Cardiac fibroblast (primary cell): Measurements from ENCODE around the gene CBX8.
A peak's percentile ranks its signal among the peaks of the same experiment; 100 is the strongest.

ENCODE experiments used
- DNase-seq, 2 donors: peaks; one replicate each; pipeline versions ENCODE4 v3.0.0 to v3.0.0-alpha.2; 2010; ENCODE audit warnings: low read depth in 2 of 2
- H3K4me3 ChIP-seq, 2 donors: replicated peaks in 1 of 2; 1 replicate in 1 of 2; 2 replicates in 1 of 2; pipeline ENCODE4 v1.5.1; 2011; ENCODE audit warnings: low read depth in 2 of 2, low read length in 2 of 2, mild to moderate bottlenecking in 2 of 2, moderate library complexity in 1 of 2
- TF ChIP-seq, protein P1 (sequence below): IDR thresholded peaks from one replicate; pipeline ENCODE4 v1.5.1; 2011; ENCODE audit warnings: low read depth, mild to moderate bottlenecking, low read length, inconsistent platforms

CBX8 gene

DNA sequence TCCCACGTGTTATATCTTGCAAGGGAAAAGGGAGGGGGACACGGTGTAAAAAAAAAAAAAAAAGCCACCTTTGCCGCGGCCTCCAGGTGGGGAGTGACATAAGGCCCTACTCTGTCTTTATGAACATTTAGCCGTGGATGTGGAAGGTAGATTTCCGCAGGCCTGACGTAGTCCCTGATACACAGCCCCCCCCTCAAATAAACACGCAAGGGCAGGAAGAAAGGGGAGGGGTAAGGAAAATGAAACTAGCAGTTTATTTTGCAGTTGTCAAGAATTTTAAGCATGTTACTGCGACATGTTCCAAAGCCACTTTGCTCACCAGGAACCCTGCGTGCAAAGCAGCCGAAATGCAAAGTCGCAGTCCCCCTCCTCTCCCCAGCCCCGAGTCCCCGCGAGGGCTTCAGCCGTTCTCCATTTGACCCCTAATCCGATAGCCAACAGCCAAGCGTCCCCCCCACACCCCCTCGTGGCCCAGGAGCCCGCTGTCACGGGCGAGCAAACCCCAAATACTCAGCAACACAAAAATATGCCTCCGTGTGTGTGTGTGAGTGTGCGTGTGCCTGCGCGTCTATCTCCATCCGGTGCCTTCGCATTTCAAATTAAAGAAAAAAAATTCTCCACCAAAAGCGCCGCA lies 41.1 kb upstream of the CBX8 start:
- TF ChIP-seq, protein P1, sequence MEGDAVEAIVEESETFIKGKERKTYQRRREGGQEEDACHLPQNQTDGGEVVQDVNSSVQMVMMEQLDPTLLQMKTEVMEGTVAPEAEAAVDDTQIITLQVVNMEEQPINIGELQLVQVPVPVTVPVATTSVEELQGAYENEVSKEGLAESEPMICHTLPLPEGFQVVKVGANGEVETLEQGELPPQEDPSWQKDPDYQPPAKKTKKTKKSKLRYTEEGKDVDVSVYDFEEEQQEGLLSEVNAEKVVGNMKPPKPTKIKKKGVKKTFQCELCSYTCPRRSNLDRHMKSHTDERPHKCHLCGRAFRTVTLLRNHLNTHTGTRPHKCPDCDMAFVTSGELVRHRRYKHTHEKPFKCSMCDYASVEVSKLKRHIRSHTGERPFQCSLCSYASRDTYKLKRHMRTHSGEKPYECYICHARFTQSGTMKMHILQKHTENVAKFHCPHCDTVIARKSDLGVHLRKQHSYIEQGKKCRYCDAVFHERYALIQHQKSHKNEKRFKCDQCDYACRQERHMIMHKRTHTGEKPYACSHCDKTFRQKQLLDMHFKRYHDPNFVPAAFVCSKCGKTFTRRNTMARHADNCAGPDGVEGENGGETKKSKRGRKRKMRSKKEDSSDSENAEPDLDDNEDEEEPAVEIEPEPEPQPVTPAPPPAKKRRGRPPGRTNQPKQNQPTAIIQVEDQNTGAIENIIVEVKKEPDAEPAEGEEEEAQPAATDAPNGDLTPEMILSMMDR = no peak
- peak overlapping the region; percentile 75 for H3K4me3 ChIP-seq
- no peak for DNase-seq

DNA sequence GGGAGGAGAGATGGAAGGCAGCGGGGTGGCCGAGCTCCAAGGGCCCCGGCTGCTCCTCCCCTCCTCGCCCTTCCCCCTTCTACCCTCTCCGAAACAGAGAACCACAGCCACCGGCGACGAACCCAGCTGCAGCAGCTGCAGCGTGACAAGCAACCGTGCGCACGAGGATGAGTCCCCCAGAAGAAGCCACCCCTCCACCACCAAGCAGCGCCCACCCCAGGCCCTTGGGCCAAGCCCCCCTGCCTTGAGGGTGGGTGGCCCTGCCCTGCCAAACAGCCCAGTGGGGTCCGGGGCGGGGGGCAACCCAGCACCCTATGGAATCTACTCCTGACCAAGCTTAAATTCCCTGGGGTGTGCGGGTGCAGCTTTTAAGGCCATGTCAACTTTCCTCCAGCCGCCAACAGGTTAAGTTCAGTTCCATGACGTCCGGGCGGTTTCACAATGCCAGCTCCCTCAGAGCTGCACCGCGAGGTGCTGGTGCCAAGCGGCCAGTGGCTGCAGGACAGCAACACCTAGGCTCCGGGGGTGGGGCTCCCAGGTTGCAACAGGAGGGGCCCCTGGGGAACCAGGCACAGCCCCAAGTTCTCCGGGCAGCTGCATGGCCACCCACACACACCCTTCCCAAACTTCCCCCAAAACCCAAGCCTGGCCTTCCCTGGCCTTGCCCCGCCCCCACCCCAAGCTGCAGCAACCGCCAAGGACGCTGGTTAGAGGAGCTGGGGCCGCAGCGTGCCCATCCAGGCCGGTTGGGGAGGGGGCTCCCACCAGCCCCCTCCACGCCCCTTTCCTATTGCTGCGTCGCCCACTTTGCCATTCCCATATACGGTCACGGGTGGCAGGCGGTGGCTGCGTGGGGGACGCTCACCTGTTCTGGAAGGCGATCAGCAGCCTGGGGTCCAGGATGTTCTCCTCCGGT lies 40.4 kb upstream of the CBX8 start:
- DNase-seq = peak; percentile 73 to 82
- peak overlapping the region; percentile 75 for H3K4me3 ChIP-seq
- TF ChIP-seq, protein P1 = peak; percentile 24

DNA sequence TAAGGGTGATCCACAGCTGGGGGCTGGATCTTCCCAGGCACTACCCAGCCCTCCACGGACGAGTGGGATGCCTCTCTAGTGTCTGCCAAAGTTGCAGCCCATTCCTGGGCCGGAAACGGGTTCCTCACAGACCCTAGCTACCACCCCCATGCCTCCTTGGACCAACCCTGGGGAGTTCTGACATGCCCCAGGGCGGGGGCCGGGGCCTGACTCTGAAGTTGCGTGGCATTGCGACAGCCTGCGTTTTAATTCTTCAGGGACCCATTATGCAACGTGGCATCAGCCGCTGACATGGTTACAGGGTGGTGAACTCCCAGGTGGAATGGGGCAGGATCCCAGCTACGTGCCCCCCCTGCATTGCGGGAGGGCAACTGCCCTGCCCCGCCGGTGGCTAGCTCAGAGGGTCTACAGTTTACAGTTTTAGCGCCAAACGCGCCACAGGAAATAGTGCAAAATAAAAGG lies 39.7 kb upstream of the CBX8 start:
- TF ChIP-seq, protein P1 = no peak
- DNase-seq = no peak
- peak overlapping the region; percentile 8 to 75 for H3K4me3 ChIP-seq

DNA sequence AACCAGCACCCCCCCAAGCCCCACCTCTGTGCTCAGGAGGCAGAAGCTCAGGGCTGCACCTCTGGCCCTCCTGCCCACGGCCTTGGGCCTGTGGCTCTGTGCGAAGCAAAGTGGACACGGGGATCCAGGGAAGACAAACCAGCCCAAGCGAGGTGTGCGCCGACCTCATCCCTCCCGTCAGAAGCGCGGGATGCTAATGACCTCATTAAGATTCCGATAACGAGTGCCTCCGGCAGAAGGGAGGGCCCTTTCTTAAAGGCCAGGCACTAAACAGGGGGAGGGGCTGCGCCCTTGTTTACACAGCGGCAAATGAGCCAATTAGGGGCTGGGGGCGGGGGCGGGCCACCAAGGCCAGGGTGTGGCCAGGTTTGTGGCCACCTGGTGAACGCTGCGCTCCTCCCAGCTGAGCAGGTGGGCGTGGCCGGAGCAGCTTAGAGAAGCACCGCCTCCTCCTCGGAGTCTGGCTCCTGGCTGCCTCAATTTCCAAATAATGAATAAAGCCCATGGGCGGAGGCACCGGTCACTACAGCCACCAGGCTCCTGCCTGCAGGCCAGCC lies 39.2 kb upstream of the CBX8 start:
- TF ChIP-seq, protein P1 = no peak
- no peak for DNase-seq
- no peak overlapping the region for H3K4me3 ChIP-seq

DNA sequence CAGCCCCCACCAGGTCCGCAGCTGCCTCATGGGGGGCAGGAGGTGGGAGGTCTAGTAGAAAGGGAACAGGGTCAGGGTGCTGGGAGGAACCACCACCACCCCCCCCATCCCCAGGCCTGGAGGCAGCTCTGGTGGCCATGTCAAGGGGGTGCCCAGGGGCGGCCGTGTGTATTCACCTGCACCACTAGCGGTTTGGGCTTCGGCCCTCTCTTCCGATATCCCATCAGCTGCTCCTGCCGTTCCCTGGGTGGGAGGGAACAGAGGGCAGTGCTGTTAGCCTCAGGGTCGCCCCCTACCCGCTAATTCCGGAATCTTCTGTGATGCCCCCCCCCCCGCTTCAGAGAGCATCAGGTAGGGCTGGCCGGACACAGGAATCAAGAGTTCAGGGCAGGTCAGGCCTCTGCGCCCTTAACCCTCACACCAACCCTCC lies 38.6 kb upstream of the CBX8 start:
- no peak for DNase-seq
- no peak overlapping the region for H3K4me3 ChIP-seq

More for the DNA sequence above, 38.6 kb upstream of the CBX8 start:
- TF ChIP-seq, protein P1 = no peak
